NCI-H345 (cell line): ENCODE results near the gene SNAI3.
A peak's percentile ranks its signal among the peaks of the same experiment; 100 is the strongest.
"Not testable (repeated sequence)": the region's sequence is repeated elsewhere in the genome, so short reads cannot be mapped to it uniquely, and the experiment has no call there.

Source experiments
- DNase-seq: peaks from one replicate; lab custom pipeline; 2025; lab: John Stamatoyannopoulos, UW

The SNAI3 gene

DNA sequence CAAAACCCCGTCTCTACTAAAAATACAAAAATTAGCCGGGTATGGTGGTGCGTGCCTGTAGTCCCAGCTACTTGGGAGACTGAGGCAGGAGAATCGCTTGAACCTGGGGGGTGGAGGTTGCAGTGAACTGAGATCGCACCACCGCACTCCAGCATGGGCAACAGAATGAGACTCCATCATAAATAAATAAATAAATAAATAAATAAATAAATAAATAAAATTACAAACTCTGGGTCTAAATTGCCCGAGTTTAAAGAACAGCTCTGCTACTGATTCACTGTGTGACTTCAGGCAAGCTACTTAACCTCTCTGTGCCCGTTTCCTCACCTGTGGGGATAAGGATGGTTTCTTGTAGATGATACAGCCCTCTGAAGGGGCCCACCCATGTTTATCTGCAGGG lies 16.8 kb downstream of the SNAI3 start:
- DNase-seq, result not testable (repeated sequence)

DNA sequence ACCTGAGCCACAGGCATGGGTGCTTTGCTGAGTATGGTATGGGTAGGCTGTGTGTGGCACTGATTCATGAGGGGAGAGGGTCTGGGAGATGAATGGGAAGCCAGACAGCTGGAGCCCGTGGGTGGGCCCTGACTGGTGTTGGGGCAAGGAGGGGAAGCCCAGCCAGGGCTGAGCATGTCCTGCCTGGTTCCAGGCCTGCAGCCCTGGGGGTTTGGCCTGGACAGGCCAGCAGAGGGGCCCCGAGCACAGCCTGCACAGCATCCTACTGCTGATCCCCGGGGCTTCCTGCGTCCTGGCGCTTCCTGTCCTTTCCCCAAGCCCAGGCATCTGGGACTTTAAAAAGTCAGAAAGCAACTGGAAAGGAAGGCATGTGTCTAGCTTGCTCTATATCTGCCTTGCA lies 18.8 kb downstream of the SNAI3 start:
- no peak for DNase-seq

DNA sequence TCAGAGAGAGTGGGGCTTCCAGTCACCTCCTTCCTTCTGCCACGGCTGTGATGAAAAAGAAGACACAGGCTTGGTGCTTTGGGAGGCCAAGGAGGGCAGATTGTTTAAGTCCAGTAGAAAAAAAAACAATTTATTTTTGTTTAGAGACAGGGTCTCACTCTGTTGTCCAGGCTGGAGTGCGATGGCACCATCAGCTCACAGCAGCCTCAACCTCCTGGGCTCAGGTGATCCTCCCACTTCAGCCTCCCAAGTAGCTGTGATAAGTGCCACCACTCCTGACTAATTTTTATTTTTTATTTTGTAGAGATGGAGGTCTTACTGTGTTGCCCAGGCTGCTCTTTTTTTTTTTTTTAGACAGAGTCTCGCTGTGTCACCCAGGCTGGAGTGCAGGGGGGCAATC lies 20.7 kb downstream of the SNAI3 start:
- no peak for DNase-seq

DNA sequence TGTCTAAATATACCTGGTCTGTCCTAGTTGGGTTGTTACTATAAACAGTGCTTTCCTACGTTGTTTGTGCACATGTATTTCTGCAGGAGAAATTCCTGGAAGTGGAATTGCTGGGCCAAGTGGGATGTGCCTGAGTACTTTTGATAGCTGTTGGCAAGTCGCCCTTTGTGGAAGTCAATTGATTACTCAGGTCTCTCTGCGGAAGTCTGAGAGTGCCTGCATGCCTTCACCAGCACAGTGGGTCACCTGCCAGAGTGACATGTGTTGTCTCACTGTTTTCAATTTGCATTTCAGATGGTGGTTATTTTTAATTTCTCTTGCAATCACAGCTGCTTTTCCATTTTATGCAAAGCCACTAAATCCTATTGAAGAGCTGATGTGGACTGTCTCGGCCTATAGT lies 21.2 kb downstream of the SNAI3 start:
- DNase-seq, result no peak

DNA sequence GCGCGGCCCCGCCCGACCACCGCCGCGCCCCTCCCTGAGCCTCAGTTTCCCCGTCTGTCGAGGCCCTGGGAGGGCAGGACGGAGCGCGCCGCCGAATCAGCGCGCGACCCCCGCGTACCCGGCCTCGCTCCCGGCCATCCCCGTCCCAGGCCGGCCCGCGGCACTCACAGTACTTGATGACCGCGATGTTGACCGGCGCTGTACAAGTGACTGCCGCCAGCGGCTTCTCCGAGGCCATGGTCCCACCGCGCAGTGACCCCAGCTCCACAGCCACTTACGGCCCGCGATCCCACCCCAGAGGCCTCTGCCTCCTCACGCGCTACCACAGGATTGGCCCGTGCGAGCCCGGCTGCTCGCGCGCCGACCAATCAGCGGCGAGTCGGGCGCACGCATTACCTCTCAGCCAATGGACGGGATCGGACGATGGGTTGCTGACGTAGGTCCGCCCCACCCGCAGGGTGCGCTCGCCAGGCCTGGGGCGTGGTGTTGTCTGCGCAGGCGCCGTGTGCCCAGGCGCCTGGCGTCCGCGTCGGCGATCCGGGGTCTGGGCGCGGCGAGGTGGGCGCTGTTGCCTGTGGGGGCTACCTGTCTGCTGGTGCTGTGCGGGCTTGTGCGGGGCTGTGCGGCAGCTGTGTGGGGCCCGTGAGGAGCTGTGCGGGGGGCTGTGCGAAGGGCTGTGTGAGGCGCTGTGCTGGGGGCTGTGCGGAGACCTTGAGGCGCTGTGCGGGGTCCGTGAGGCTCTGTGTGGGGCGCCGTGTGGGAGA lies 23.3 kb downstream of the SNAI3 start, which contains the start of gene MVD:
Gene MVD (minus strand): TSS at position 249 of the 764 bp plus-strand sequence. CDS start 11 bp downstream, at position 238.
- DNase-seq, result peak; percentile 93

DNA sequence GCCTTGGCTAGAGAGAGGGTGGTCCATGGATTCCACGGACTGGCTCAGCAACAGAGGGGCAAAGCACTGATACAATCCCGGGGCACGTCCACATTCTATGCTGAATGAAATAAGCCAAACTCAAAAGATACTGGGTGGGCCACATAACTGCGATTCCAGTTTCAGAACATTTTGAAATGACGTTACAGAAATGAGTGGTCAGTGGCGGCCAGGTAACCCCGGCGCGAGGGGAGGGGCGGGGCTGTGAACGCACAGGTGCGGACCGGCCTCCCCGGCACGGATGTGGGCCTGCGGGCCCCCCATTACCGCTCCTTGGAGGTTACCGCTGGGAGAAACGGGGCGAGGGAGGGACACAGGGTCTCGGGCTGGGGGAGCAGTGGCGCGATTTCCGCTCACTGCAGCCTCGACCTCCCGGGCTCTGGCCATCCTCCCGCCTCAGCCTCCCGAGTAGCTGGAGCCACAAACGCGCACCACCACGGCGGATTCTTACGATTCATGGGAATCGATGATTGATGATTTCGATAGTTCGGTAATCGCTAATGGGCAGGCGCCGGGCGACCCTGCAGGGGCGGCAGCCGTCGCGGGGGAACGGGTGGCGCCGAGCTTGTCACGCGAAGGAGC lies 24.0 kb downstream of the SNAI3 start:
- no peak for DNase-seq

DNA sequence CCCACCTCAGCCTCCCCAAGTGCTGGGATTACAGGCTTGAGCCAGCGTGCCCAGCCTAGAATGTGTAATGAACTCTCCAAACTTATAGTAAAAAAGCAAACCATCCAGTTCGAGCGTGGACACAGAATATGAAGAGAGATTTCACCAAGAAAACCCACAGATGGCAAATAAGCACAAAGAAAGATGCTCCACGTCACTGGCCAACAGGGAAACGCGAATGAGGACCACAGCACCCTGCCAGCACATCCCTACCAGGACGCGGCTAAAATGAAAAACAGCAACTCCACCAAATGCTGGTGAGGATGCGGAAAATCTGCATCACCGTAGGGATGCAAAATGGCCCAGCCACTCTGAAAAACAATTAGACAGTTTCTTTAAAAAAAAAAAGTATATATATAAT lies 24.8 kb downstream of the SNAI3 start:
- no peak for DNase-seq

DNA sequence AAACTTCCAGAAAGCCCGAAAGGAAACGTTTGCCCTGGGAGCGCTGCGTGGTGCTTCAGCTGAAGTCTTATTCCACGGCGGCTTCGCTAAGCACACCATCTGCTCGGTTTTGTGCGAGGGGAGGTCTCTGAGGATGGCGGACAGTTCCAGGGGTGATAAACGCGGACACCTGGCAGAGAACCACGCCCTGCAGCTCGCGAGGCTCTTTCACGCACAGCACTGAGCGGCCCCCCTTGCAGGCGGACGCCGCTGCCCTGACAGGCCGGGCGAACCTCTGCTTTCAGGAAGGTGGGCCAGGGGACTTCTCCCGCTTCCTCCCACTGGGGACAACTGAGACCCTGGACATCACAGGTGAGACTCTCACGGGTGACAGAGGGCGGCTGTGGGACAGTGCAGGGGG lies 27.1 kb downstream of the SNAI3 start:
- DNase-seq, result no peak

DNA sequence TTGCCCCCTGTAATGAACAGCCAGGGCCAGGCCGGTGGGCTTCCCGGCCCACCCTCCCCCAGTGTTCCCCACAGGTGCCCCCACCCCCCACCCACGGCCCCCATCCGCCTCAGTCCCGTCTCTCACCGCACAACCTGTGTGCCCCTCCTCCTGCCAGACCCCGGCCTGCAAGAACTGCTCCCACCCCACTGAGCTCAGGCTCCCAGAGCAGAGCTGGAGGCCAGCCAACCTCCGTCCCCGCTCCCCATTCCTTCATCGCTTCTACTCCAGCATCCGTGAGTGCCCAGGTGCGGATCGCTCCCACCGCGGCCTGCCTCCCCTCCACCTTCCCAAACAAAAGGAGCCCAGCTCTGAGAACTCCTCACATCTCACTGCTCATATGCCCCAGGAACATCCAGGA lies 27.6 kb downstream of the SNAI3 start:
- DNase-seq, result no peak

DNA sequence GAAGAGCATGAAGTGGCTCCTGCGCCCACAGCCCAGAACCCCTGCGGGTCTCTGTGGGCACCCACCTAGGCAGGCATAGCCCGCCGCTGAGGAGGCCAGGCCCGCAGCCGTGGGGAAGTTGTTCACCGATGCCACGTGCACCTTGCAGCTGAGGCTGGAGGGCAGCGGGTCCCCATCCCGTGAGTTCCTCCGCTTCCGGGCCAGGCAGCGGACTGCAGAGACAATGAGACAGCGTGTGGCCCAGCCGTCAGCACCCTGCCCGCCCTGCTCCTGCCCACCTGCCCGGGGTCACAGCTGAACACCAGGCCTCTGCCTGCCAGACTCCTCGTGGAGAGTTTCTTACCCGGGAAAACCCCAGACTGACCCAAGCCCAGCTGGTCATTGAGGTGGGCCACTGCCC lies 28.9 kb downstream of the SNAI3 start:
- no peak for DNase-seq

DNA sequence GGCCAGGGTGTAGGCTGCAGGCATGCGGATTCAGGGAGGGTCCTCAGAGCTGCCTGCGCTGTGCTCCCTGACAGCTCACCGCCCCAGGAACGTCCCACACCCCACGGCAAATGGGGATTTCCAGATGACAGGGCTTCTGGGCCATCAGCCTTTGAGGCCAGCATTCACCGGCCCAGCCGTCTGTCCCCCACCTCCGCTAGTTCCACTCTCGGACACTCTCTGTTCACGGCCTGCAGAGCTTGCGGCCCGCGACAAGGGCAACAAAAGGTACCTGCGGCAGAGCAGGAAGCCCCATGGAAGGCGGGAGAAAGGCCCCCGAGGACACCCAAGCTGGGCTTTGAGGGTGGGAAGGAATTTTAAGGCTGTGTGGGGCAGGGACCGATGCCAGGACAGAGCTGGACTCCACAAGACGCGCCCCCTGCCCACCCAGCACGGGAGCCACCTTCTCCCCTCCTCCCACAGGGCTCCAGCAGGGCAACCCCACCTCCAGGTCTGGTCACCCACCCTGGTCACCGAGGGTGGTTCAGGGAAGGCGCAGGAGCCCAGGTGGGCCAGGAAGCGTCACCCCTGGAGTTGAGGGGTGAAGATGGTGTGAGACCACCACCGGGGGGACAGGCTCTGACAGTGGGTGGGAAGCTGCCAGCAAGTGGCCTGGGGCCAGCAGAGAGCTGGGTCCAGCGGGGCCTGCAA lies 29.9 kb downstream of the SNAI3 start:
- DNase-seq, result no peak

DNA sequence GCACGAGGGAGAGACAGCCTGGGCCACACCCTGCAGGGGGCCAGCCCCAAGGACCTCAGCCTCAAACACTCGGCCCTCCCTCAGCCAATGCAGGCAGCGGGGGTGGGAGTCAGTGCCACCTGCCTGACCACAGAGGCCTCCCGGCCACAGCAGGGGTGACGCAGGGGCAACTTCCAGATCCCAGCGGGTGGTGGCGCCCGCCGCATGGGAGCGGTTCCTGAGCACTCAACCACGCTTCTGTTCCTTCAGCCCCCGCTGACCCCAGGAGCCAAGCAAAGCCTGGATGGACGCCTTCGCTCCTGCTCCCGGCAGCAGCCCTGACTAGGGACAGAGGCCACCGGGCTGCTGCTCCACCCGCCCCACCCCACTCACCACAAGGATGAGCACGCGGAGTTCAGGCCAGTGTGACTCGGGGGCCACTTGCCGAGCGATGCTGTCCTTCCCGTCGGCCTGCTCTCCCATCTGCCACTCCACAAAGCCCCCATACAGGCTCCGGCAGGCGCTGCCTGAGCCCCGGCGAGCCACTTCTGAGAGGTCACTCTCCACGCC lies 30.5 kb downstream of the SNAI3 start:
- no peak for DNase-seq

DNA sequence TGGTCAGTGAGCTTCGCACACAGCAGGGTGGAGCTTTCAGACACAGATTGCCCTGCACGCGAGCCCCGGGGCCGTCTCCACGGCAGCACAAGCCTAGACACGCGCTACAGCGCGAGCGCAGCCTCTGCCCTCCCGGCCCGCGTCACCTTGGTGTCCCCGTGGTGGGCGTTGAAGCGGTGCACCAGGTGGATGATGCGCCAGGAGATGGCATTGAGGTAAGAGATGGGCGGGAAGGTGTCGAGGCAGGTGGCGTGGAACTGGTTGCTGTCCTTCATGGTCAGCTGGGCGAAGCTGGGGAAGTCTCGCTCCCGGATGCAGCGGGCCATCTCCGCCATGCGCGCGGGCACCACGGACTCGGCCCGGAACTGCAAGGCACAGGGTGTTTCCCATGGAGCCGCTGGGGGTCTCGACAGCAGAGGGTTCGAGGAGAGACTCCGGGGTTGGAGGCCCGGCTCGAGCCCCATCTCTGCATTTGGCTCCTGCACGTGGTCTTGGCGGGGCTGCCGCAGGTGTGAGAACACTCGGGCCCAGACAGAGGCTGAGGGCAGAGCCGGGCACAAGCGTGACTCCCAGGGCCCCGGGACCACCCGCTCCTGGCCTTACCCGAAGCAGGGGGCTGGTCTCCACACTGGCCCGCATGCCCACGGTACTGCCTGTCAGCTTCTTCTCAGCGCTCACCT lies 31.1 kb downstream of the SNAI3 start:
- DNase-seq, result no peak

DNA sequence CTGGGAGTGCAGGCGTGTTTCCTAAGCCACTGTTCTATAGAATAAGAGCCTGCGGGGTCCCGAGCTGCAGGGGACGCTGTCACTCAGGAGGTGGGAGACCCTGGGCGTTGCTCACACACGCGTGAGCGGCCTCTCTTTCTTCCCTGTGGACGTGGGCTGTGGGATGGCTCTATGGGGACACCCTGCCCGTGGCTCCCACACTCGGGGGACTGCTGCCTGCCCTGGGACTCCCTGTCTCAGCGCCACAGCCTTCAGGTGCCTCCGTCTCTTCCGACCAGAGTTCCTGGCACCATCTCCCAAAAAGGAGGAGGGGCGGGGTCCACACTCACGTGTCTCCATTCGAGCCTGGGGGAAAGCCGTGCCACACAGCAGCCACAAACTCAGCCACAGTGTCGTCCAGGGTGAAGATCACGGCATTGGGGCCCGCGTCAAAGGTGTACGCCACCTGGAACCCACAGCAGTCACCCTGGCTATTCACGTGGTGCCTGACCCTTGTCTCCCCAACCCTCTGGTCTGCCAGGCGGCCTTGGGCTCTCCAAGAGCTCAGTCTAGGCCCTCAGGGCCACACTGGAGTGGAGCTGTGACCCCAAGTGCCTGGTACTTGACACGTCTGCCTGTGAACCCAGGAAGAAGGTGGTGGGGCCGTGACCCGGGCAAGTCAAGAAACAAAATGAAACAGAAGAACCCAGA lies 31.8 kb downstream of the SNAI3 start:
- no peak for DNase-seq

DNA sequence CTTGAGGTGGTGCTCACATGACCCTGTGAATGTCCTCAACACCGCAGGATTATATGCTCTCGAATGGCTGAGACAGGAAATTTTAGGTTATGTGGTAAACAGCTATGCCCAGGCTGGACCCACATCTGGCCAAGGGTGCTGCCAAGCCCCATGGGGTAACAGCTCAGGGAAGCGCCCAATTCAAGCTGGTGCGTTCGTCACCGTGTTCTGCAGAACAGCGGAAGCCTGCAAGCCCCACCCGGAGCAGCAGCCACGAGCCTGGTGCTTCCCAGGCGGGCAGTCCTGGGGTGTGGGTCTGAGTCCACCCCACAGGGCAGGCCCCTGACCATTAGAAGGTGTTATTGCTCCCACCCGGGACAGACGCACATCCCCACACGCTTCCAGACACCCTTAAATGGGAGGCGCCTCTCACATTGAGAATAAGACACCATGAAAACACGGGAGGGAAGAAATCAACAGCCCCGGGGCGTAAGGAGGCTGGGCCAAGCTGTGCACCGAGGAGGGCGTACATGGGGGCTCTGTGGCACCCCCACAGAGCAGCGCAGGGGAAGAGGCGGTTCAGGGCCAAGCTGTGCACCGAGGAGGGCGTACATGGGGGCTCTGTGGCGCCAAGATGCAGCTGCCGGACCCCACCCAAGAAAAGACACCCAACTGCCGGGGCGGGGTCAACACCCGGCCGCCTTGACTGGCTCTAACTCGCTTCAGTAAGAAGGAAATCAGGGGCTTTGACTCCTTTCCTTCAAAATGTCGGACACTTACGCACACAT lies 32.5 kb downstream of the SNAI3 start:
- DNase-seq, result no peak

DNA sequence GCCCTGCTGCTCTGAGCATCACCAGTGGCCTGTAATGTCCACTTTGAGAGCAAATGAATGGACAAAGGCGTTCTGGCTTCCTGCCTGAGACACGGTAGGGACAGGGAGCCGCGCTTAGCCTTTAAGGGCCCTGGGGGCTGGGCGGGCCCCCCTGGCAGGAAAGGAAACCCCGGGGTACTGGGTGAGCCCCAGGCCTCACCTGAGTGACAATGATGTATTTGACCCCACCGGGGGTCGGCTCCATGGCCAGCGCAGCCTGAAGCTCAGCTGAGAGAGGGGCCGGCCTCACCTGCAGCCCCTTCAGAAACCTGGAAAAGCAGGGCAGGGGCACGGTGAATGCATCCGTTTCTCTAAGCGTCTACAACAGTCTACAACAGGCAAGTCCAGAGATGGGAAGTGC lies 33.2 kb downstream of the SNAI3 start:
- no peak for DNase-seq

DNA sequence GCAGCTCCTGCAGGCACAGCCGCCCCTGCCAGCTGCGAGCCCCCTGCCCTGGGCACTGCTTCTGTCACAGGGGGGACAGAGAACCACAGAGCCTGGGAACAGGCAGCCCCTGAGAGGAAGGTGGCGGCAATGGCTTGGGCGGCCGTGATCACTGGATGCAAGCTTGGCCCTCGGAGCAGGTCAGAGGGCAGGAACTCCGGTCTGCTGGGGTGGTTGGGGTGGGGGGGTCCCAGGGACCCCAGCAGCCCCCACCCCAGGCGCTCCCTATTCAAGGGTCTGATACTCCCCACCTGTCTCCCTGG lies 33.6 kb downstream of the SNAI3 start:
- DNase-seq, result no peak

DNA sequence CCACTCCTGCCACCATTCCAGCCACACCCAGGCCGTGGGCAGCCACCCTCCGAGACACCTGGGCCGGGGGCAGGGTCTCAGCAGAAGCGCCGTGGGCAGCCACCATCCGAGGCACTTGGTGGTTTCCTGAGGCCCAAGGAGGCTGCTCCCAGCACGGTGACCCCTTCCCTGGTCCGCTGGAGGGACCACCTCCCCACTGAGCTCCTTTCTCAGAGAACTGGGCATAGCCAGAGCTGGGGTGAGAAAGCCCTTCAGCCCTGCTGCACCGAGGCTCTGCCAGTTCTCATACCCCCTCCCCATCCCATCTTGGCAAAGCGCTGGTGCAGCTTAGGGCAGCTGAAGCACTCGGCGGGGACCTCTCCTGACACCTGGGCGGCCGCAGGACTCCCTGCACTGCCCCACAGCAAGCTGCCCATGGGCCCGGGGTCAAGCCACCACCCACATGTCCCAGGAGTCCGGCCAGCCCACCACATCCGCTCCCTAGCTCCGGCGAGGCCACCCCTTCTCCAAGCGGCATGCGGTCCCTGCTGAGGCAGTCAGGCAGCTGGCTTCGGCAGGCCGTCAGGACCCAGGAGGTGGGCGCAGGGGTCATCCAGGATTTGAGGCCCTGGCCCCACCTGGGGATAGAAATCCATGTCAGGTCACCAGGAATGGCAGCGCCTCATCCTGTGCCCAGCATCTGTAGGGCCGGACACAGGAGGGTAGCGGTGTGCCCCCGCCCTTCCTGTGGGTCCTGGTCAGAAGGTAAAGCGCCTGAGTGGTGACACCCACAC lies 34.1 kb downstream of the SNAI3 start:
- DNase-seq, result no peak

DNA sequence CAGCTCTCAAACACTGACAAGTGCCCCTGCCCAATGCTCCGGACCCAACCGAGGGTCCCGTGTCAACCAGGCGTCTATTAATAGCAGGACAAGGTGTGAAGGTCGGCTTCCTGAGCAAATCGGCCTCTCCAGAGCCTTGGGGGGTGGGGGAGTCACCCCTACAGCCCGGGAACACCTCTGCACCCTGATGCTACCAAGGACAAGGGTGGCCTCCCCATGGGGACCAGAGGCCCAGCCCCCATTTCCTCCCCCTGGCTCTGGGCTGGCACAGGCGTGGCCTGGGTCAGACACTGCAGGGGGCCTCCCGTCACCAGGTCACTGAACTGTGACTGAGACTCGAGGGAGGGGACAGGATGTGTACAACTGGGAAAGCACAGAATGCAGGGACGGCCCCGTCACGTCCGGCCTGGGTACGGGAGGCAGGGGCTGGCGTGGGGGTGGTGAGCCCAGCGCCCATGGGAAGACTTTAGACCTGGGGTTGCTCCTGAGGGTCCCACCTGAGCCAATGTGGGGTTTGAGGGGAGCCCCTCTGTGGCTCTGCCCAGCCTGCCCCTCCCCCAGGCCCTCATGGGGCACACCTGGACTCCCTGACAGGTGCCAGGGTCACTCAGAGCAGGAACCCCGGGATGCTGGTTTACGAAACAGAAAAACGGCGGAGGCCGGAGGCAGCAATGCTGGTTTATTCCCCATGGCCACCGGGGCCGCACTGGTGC lies 34.9 kb downstream of the SNAI3 start:
- no peak for DNase-seq
